Breast epithelium (tissue), 3 donors: ENCODE results near the gene TRAPPC10.

Experiments used
- POLR2A ChIP-seq: fragments of 450-650 bp; IDR thresholded peaks from one replicate; pipeline ENCODE4 v1.6.1; 2016; ENCODE audit warnings: antibody characterized with exemption, mild to moderate bottlenecking, moderate library complexity
- POLR2AphosphoS5 ChIP-seq, 3 donors: sonication (generic); formaldehyde crosslinking; IDR thresholded peaks; one replicate each; pipeline ENCODE4 v1.6.1; 2017; ENCODE audit warnings: antibody characterized with exemption in 3 of 3
- TF ChIP-seq, protein P1 (sequence below), 3 donors: fragments of 450-650 bp; IDR thresholded peaks; one replicate each; pipeline ENCODE4 v1.5.1; 2016 to 2017; ENCODE audit warnings: antibody characterized with exemption in 3 of 3, mild to moderate bottlenecking in 3 of 3, moderate library complexity in 3 of 3

DNA sequence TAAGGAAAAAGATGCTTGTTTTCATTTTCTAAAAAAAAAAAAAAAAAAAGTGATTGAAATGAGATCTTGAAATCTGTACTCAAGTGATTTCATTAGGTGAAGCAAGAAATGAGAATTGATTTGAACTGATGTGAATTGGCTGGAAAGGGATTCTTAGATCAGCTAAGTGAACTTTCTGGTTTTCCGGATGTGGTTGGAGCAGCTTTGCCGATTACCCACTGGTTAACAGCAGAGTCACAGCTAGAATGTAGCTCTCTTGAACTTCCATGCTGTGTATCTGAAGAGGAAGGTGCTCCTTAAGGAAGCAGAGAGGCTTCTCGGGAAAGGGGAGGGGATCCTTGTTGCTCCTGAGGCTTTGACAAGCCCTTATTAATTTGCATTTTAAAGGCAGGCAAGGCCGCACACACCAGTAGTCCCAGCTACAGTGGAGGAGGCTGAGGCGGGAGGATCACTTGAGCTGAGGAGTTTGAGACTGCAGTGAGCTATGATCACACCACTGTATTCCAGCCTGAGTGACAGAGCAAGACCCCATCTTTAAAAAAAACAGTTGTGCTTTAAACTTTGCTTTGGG lies 66.4 kb downstream of the TRAPPC10 start:
- TF ChIP-seq, protein P1, sequence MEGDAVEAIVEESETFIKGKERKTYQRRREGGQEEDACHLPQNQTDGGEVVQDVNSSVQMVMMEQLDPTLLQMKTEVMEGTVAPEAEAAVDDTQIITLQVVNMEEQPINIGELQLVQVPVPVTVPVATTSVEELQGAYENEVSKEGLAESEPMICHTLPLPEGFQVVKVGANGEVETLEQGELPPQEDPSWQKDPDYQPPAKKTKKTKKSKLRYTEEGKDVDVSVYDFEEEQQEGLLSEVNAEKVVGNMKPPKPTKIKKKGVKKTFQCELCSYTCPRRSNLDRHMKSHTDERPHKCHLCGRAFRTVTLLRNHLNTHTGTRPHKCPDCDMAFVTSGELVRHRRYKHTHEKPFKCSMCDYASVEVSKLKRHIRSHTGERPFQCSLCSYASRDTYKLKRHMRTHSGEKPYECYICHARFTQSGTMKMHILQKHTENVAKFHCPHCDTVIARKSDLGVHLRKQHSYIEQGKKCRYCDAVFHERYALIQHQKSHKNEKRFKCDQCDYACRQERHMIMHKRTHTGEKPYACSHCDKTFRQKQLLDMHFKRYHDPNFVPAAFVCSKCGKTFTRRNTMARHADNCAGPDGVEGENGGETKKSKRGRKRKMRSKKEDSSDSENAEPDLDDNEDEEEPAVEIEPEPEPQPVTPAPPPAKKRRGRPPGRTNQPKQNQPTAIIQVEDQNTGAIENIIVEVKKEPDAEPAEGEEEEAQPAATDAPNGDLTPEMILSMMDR (IDR thresholded peaks at IDR 0.05) = no peak
- no peak for TF ChIP-seq POLR2A
- TF ChIP-seq POLR2AphosphoS5 (IDR thresholded peaks at IDR 0.05) = no peak
